ENCODE measurements around the gene ARAP2.

ARAP2 gene

GRCh38 chr4:36138220-36138619 lies 106.1 kb downstream of the ARAP2 start:
- Histone ChIP-seq H3K79me2 (ENCODE audit: insufficient read depth, low read length) (no peaks in the 10 kb centered on the region), H3K4me2 (ENCODE audit: low read length) (no peak overlapping the region), H3K4me3 (ENCODE audit: low read depth, low read length, poor library complexity, severe bottlenecking) (no peak overlapping the region), H3K27me3 (ENCODE audit: insufficient read depth, low read length) (no peaks in the 10 kb centered on the region), H3K9me3 (ENCODE audit: low read length) (no peaks in the 10 kb centered on the region), H3K27ac (ENCODE audit: low read depth, low read length, poor library complexity, severe bottlenecking) (no peak overlapping the region), H3K36me3 (ENCODE audit: insufficient read depth, low read length) (peaks cover 11% of the 10 kb centered on the region; the same call in 1 of the 2 replicates), H3K9me2 (ENCODE audit: low read depth, low read length) (no peaks in the 10 kb centered on the region), H3K4me1 (ENCODE audit: insufficient read depth, low read length, severe bottlenecking) (no peaks in the 10 kb centered on the region), H4K20me1 (ENCODE audit: insufficient read depth, low read length) (no peaks in the 10 kb centered on the region), H3F3A (ENCODE audit: insufficient read depth, low read length) (no peaks in the 10 kb centered on the region), H3K9ac (ENCODE audit: low read length) (no peak overlapping the region), H2AFZ (ENCODE audit: low read length) (no peak overlapping the region)
- no peak for TF ChIP-seq EZH2 (IDR thresholded peaks at IDR 0.05; ENCODE audit: borderline replicate concordance, low read length)

GRCh38 chr4:36137336-36137735 lies 107.0 kb downstream of the ARAP2 start:
- Histone ChIP-seq H2AFZ (ENCODE audit: low read length) (no peak overlapping the region), H3K9ac (ENCODE audit: low read length) (no peak overlapping the region), H3F3A (ENCODE audit: insufficient read depth, low read length) (no peaks in the 10 kb centered on the region), H3K9me3 (ENCODE audit: low read length) (no peaks in the 10 kb centered on the region), H3K4me3 (ENCODE audit: low read depth, low read length, poor library complexity, severe bottlenecking) (no peak overlapping the region), H3K9me2 (ENCODE audit: low read depth, low read length) (no peaks in the 10 kb centered on the region), H3K4me2 (ENCODE audit: low read length) (no peak overlapping the region), H3K27me3 (ENCODE audit: insufficient read depth, low read length) (no peaks in the 10 kb centered on the region), H4K20me1 (ENCODE audit: insufficient read depth, low read length) (no peaks in the 10 kb centered on the region), H3K4me1 (ENCODE audit: insufficient read depth, low read length, severe bottlenecking) (no peaks in the 10 kb centered on the region), H3K36me3 (ENCODE audit: insufficient read depth, low read length) (peaks cover 14% of the 10 kb centered on the region; the same call in 1 of the 2 replicates), H3K27ac (ENCODE audit: low read depth, low read length, poor library complexity, severe bottlenecking) (no peak overlapping the region), H3K79me2 (ENCODE audit: insufficient read depth, low read length) (no peaks in the 10 kb centered on the region)
- TF ChIP-seq CTCF (IDR thresholded peaks at IDR 0.05; ENCODE audit: low read length) = no peak
- no peak for TF ChIP-seq EZH2 (IDR thresholded peaks at IDR 0.05; ENCODE audit: borderline replicate concordance, low read length)

GRCh38 chr4:36133658-36134057 lies 110.7 kb downstream of the ARAP2 start:
- Histone ChIP-seq H3K79me2 (ENCODE audit: insufficient read depth, low read length) (no peaks in the 10 kb centered on the region), H3K9me2 (ENCODE audit: low read depth, low read length) (no peaks in the 10 kb centered on the region)

More at GRCh38 chr4:36133658-36134057, 110.7 kb downstream of the ARAP2 start:
- H3K4me1 ChIP-seq (ENCODE audit: insufficient read depth, low read length, severe bottlenecking) = no peaks in the 10 kb centered on the region
- H3K4me3 ChIP-seq (ENCODE audit: low read depth, low read length, poor library complexity, severe bottlenecking) = no peak overlapping the region
- no peak overlapping the region for H3K27ac ChIP-seq (ENCODE audit: low read depth, low read length, poor library complexity, severe bottlenecking)
- no peak overlapping the region for H2AFZ ChIP-seq (ENCODE audit: low read length)
- no peak for TF ChIP-seq EZH2 (IDR thresholded peaks at IDR 0.05; ENCODE audit: borderline replicate concordance, low read length)
- TF ChIP-seq CTCF (IDR thresholded peaks at IDR 0.05; ENCODE audit: low read length) = no peak
- no peaks in the 10 kb centered on the region for H3K9me3 ChIP-seq (ENCODE audit: low read length)
- peaks cover 32% of the 10 kb centered on the region; the same call in 1 of the 2 replicates for H3K36me3 ChIP-seq (ENCODE audit: insufficient read depth, low read length)
- H3K9ac ChIP-seq (ENCODE audit: low read length) = no peak overlapping the region
- no peaks in the 10 kb centered on the region for H3K27me3 ChIP-seq (ENCODE audit: insufficient read depth, low read length)
- H3F3A ChIP-seq (ENCODE audit: insufficient read depth, low read length) = no peaks in the 10 kb centered on the region
- no peak overlapping the region for H3K4me2 ChIP-seq (ENCODE audit: low read length)
- H4K20me1 ChIP-seq (ENCODE audit: insufficient read depth, low read length) = no peaks in the 10 kb centered on the region
